Stimulated activated CD8-positive, alpha-beta memory T cell treated with anti-CD3 and anti-CD28 coated beads, Interleukin-7, amount 100 ng/mL, for 24 hours (primary cell): Measurements from ENCODE around the gene WDR20.

Source experiments
- DNase-seq: peaks from one replicate; pipeline ENCODE4 v3.0.0-alpha.2; 2020; ENCODE audit warnings: low read depth

WDR20 gene

GRCh38 chr14:102219316-102219715 is 79.6 kb downstream of the WDR20 start:
- no peak for DNase-seq

GRCh38 chr14:102220031-102220430 is 80.3 kb downstream of the WDR20 start:
- no peak for DNase-seq

GRCh38 chr14:102221026-102221425 is 81.3 kb downstream of the WDR20 start:
- no peak for DNase-seq

GRCh38 chr14:102222009-102222575 is 82.4 kb downstream of the WDR20 start:
- no peak for DNase-seq

GRCh38 chr14:102222751-102223150 is 83.1 kb downstream of the WDR20 start:
- no peak for DNase-seq

- no peak for DNase-seq
Measured at GRCh38 chr14:102223682-102224081, 84.0 kb downstream of the WDR20 start.

GRCh38 chr14:102225386-102225785 is 85.7 kb downstream of the WDR20 start:
- no peak for DNase-seq

- DNase-seq = no peak
Measured at GRCh38 chr14:102225936-102226335, 86.2 kb downstream of the WDR20 start.

- DNase-seq = no peak
Measured at GRCh38 chr14:102226356-102227125, 86.8 kb downstream of the WDR20 start.

GRCh38 chr14:102227184-102227964 is 87.7 kb downstream of the WDR20 start:
- no peak for DNase-seq

GRCh38 chr14:102229071-102229738 is 89.5 kb downstream of the WDR20 start:
- no peak for DNase-seq

GRCh38 chr14:102229739-102230092 is 90.0 kb downstream of the WDR20 start:
- no peak for DNase-seq

- no peak for DNase-seq
Measured at GRCh38 chr14:102230481-102231210, 90.9 kb downstream of the WDR20 start.

- no peak for DNase-seq
Measured at GRCh38 chr14:102231476-102232347, 92.0 kb downstream of the WDR20 start.

- DNase-seq = no peak
Measured at GRCh38 chr14:102232348-102232625, 92.6 kb downstream of the WDR20 start.

GRCh38 chr14:102233081-102233480 is 93.4 kb downstream of the WDR20 start:
- DNase-seq = no peak

- DNase-seq = no peak
Measured at GRCh38 chr14:102234331-102235264, 94.9 kb downstream of the WDR20 start.

GRCh38 chr14:102235275-102235897 is 95.7 kb downstream of the WDR20 start:
- DNase-seq = peak; percentile 63

GRCh38 chr14:102236026-102236425 is 96.3 kb downstream of the WDR20 start:
- no peak for DNase-seq

GRCh38 chr14:102238131-102238530 is 98.4 kb downstream of the WDR20 start:
- no peak for DNase-seq
